Pancreas (tissue), 10 donors: ENCODE results near the gene CDH4. TPM values are rescaled to one million over a fixed set of nuclear protein-coding genes. Genes with fewer than 3 reads are reported as not detected.
A peak's percentile ranks its signal among the peaks of the same experiment; 100 is the strongest.

Experiments used
- ATAC-seq, 4 donors: fragments of 200-7000 bp; cut with Tn5 transposase; one replicate each; pipeline versions ENCODE4 v1.8.0 to v1.9.1; 2020; ENCODE audit warnings: mild to moderate bottlenecking in 4 of 4, moderate library complexity in 4 of 4
- DNase-seq, 6 donors: peaks; one replicate each; pipeline ENCODE4 v3.0.0-alpha.2; 2020
- FAIRE-seq: peaks from 2 replicates; lab custom pipeline; 2012; peaks lifted over from hg19 to GRCh38; lab: Jason Lieb, UNC
- H3K27ac ChIP-seq, 4 donors: fragments of 200-600 bp; sonication (generic); 1 replicate in 3 of 4; 2 replicates in 1 of 4; pipeline versions ENCODE4 v1.5.0 to v1.8.0; 2020
- H3K27me3 ChIP-seq, 4 donors: fragments of 200-600 bp; one replicate each; pipeline ENCODE4 v1.8.0; 2021
- H3K36me3 ChIP-seq, 3 donors: fragments of 200-600 bp; sonication (generic) in 1 of 3; one replicate each; pipeline versions ENCODE4 v1.5.0 to v1.8.0; 2020 to 2021
- H3K4me1 ChIP-seq, 3 donors: fragments of 200-600 bp; one replicate each; pipeline ENCODE4 v1.8.0; 2021
- H3K4me3 ChIP-seq, 4 donors: fragments of 200-600 bp; sonication (generic) in 2 of 4; one replicate each; pipeline versions ENCODE4 v1.5.0 to v1.8.0; 2020 to 2021
- H3K9me3 ChIP-seq, 4 donors: fragments of 200-600 bp; one replicate each; pipeline ENCODE4 v1.8.0; 2021
- WGBS, 2 donors: extraction: QIAGEN DNeasy Blood & Tissue Kit; methylation state at CpG; one replicate each; pipeline ENCODE4 v1.1.7; 2013; 5-methylcytosine and 5-hydroxymethylcytosine counted together
- intact Hi-C, 3 donors: fragments of 100-400 bp; cut with DNase I; formaldehyde crosslinking; loops; one replicate each; pipeline versions ENCODE4 v1.11.1 to v1.14.2; 2022
- polyA plus RNA-seq, 2 donors: library from polyadenylated mRNA; stranded (reverse); fragments of 200-250 nt; gene quantifications; one replicate each; pipeline ENCODE4 v1.2.3, GENCODE V29; 2013
- total RNA-seq, 6 donors: library from RNA; stranded (reverse); fragmentation: NEBNext Ultra II Directional in 4 of 6; extraction: Animal tissue kit (Norgen Biotek cat#: 25700) in 4 of 6; gene quantifications; one replicate each; pipeline versions ENCODE4 v1.2.1 to v1.2.4, GENCODE V29; 2021 to 2023
- TF ChIP-seq, protein P1 (sequence below), 4 donors: fragments of 200-600 bp; sonication (generic) in 3 of 4; IDR thresholded peaks; one replicate each; pipeline versions ENCODE4 v1.5.0 to v1.8.0; 2021; ENCODE audit warnings: antibody characterized with exemption in 4 of 4
- donor health status: healthy with polysubstance abuse.
- donor health status: DM: no; HTN: no; CAD: no; lungs with moderate emphysema.
- donor health status: DM: no; HTN: no; CAD: no.
- donor health status: control.
- donor health status: control.
- donor health status: Bipolar disorder and iron deficiency.
- donor health status: DM: yes; HTN: yes; CAD: no.
- donor health status: DM: no; HTN: no; CAD: no.
- donor health status: DM: no; HTN: no; CAD: no.
- donor health status: DM: yes; HTN: yes; CAD: no.

Gene CDH4
- total and polyA plus RNA-seq, 8 donors: 0.04 to 1.4 (median 0.27) TPM

DNA sequence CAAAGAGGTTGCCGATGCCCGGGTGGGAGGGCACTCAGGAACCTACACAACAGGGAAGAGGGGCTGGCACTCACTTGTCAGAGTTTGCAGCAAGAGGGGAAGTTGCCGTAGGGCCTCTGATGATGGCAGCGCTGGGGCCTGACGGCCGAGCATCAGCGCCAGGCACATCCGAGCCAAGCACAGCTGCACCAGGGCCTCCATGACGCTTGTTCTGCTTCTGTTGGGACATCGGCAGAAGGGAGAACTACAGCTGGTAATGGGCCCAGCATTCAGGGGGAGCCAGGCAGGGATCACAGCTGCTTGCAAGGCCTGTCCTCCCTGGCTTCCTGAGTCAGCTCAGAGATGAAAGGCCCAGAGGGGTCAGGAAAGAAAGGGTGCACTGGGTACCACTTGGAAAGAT, 367.7 kb downstream of the CDH4 start:
- Histone ChIP-seq H3K9me3 (no peaks in the 10 kb centered on the region), H3K27ac (no peak overlapping the region), H3K36me3 (no peaks in the 10 kb centered on the region), H3K4me3 (no peak overlapping the region), H3K27me3 (peaks cover 0 to 2% (median 0%) of the 10 kb centered on the region in 4 donors), H3K4me1 (no peaks in the 10 kb centered on the region)
- no peak for FAIRE-seq
- no peak for DNase-seq
- no peak for ATAC-seq
- 89 to 97% methylated on average over 10 of the region's 10 CpGs for WGBS, 2 donors
- TF ChIP-seq, protein P1, sequence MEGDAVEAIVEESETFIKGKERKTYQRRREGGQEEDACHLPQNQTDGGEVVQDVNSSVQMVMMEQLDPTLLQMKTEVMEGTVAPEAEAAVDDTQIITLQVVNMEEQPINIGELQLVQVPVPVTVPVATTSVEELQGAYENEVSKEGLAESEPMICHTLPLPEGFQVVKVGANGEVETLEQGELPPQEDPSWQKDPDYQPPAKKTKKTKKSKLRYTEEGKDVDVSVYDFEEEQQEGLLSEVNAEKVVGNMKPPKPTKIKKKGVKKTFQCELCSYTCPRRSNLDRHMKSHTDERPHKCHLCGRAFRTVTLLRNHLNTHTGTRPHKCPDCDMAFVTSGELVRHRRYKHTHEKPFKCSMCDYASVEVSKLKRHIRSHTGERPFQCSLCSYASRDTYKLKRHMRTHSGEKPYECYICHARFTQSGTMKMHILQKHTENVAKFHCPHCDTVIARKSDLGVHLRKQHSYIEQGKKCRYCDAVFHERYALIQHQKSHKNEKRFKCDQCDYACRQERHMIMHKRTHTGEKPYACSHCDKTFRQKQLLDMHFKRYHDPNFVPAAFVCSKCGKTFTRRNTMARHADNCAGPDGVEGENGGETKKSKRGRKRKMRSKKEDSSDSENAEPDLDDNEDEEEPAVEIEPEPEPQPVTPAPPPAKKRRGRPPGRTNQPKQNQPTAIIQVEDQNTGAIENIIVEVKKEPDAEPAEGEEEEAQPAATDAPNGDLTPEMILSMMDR (IDR thresholded peaks at IDR 0.05): no peak
- intact Hi-C loops: no loop called here

DNA sequence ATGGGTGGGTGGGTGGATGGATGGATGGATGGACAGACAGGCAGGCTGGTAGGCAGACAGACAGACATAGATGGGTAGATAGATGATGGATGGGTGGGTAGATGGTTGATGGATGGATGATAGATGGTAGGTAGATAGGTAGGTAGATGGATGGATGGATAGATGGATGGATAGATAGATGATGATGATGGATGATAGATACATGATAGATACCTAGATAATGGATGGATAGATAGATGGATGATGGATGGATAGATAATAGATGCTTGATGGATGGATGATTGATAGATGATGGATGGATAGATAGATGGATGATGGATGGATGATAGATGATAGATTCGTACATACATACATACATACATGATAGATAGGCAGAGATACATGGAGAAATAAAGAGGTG, 368.1 kb downstream of the CDH4 start:
- peaks cover 0 to 2% (median 0%) of the 10 kb centered on the region in 4 donors for H3K27me3 ChIP-seq
- TF ChIP-seq, protein P1 (IDR thresholded peaks at IDR 0.05): no peak
- H3K4me1 ChIP-seq: no peaks in the 10 kb centered on the region
- no peak overlapping the region for H3K4me3 ChIP-seq
- intact Hi-C loops: no loop called here
- WGBS, 2 donors: 0 to 54% methylated on average over 1 of the region's 1 CpG
- H3K27ac ChIP-seq: no peak overlapping the region
- FAIRE-seq (no peak), ATAC-seq (no peak), DNase-seq (no peak)
- no peaks in the 10 kb centered on the region for H3K9me3 ChIP-seq
- H3K36me3 ChIP-seq: no peaks in the 10 kb centered on the region

DNA sequence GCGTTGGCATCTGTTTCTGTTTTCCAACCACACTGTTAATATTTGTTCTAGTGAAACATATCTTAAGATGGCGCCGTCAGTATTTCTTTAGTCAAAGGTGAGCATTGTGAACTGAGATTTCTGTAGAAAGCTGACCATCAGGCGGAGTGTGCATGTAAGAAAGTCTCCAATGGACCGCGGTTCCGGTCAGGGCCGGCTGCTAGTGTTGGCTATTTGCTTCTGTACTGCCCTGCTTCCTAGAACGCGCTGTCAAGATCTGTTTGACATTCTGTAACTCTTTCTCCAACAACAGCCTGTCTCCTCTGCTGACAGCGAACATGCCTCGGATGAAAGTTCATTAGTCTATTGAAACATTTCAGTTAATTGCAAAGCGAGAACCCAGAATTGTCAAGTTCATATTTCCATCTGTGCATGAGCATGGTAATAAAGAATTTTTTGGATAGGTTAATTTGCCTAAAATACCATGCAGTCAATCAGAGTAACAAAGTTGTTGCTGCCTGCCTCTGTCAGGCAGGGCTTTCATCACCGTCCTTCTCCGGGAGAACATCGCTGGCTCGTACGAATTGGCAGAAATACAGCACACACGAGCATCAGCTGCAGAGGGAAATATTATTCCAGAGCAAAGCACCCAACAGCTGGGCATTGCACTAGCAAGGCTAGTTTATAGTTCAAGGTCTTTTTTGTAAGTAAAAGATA, 369.1 kb downstream of the CDH4 start:
- H3K36me3 ChIP-seq: no peaks in the 10 kb centered on the region
- TF ChIP-seq, protein P1 (IDR thresholded peaks at IDR 0.05): no peak
- H3K9me3 ChIP-seq: no peaks in the 10 kb centered on the region
- peaks cover 0 to 2% (median 0%) of the 10 kb centered on the region in 4 donors for H3K27me3 ChIP-seq
- H3K4me3 ChIP-seq: no peak overlapping the region
- intact Hi-C loops: no loop called here
- no peak overlapping the region for H3K27ac ChIP-seq
- FAIRE-seq (no peak), DNase-seq (no peak), ATAC-seq (peak in 1 of 4 donors; percentile 26)
- 14 to 37% methylated on average over 19 of the region's 19 CpGs for WGBS, 2 donors
- H3K4me1 ChIP-seq: no peaks in the 10 kb centered on the region

DNA sequence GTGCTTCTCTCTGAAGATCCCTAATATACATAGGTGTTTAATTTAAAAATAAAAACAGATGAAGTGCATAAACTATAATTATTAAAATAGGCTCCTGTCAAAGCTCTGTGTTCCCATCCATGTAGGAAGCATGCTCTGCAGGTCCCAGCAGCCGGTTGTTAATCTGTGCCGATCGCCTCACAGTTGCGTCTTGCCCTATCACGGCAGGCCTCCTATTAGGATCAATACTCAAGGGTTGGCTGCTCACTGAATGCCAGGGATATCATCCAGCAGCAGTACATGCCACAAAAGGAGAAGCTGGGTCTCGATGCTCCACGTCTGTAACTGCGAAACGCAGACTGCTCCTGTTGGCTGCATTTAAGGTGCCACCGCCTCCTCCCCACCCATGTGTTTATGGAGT, 369.8 kb downstream of the CDH4 start:
- H3K4me3 ChIP-seq: no peak overlapping the region
- ATAC-seq (no peak), DNase-seq (no peak), FAIRE-seq (no peak)
- intact Hi-C loops: no loop called here
- H3K9me3 ChIP-seq: no peaks in the 10 kb centered on the region
- H3K36me3 ChIP-seq: no peaks in the 10 kb centered on the region
- H3K27me3 ChIP-seq: peaks cover 0 to 2% (median 0%) of the 10 kb centered on the region in 4 donors
- 42 to 45% methylated on average over 10 of the region's 10 CpGs for WGBS, 2 donors
- H3K27ac ChIP-seq: no peak overlapping the region
- TF ChIP-seq, protein P1 (IDR thresholded peaks at IDR 0.05): no peak
- H3K4me1 ChIP-seq: no peaks in the 10 kb centered on the region

DNA sequence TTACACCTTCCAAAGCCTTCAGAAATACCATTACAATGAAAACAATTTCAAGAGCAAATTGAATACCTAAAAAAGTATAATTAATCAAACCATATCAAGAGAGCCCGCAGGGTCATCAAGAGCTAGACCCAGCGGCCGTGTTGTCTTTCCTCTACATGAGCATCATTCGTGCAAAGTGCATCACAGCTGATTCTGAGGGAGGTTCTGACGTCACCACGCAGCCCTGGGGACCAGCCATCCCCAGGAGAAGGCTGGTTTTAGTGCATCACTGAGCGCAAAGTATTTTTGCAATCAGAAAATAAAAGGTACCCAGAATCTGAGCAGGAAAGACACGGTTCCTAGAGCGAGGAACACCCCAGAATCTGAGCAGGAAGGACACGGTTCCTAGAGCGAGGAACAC, 371.4 kb downstream of the CDH4 start:
- Histone ChIP-seq H3K4me1 (no peaks in the 10 kb centered on the region), H3K27me3 (no peaks in the 10 kb centered on the region), H3K27ac (no peak overlapping the region), H3K9me3 (no peaks in the 10 kb centered on the region), H3K4me3 (no peak overlapping the region), H3K36me3 (no peaks in the 10 kb centered on the region)
- DNase-seq (no peak), FAIRE-seq (no peak), ATAC-seq (no peak)
- intact Hi-C loops: no loop called here
- TF ChIP-seq, protein P1 (IDR thresholded peaks at IDR 0.05): no peak
- 64 to 76% methylated on average over 11 of the region's 11 CpGs for whole genome bisulfite sequencing, 2 donors
